ENCODE measurements around the gene NSMCE3. TPM values are rescaled to one million over a fixed set of nuclear protein-coding genes. Genes with fewer than 3 reads are reported as not detected.

Gene NSMCE3
- total and polyA plus RNA-seq, 2 experiments from 2014 or later = 9.7 to 10.0 TPM

DNA sequence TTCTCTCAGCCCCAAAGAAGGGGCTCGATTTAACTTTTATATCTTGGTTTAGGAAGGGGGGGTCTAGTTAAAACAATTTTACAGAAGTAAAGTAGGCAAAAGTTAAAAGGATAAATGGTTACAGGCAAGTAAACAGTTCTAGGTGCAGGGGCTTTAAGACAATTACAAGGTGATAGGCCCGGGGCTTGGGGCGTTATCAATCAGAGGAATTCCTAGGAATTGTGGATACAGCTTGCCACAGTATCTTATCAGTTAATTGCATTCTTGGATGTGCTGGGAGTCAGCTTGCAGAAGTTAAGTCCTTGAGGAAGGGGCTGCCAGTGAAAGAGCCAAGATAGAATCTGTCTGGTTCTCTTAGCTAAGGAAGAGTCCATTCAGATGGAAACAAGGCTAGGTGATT is 52.7 kb downstream of the NSMCE3 start (continued):
- TF ChIP-seq, protein P1, sequence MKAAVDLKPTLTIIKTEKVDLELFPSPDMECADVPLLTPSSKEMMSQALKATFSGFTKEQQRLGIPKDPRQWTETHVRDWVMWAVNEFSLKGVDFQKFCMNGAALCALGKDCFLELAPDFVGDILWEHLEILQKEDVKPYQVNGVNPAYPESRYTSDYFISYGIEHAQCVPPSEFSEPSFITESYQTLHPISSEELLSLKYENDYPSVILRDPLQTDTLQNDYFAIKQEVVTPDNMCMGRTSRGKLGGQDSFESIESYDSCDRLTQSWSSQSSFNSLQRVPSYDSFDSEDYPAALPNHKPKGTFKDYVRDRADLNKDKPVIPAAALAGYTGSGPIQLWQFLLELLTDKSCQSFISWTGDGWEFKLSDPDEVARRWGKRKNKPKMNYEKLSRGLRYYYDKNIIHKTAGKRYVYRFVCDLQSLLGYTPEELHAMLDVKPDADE (IDR thresholded peaks at IDR 0.05) = no peak
- no peak for TF ChIP-seq STAT1 (IDR thresholded peaks at IDR 0.05; ENCODE audit: unreplicated experiment)
- TF ChIP-seq, protein P2, sequence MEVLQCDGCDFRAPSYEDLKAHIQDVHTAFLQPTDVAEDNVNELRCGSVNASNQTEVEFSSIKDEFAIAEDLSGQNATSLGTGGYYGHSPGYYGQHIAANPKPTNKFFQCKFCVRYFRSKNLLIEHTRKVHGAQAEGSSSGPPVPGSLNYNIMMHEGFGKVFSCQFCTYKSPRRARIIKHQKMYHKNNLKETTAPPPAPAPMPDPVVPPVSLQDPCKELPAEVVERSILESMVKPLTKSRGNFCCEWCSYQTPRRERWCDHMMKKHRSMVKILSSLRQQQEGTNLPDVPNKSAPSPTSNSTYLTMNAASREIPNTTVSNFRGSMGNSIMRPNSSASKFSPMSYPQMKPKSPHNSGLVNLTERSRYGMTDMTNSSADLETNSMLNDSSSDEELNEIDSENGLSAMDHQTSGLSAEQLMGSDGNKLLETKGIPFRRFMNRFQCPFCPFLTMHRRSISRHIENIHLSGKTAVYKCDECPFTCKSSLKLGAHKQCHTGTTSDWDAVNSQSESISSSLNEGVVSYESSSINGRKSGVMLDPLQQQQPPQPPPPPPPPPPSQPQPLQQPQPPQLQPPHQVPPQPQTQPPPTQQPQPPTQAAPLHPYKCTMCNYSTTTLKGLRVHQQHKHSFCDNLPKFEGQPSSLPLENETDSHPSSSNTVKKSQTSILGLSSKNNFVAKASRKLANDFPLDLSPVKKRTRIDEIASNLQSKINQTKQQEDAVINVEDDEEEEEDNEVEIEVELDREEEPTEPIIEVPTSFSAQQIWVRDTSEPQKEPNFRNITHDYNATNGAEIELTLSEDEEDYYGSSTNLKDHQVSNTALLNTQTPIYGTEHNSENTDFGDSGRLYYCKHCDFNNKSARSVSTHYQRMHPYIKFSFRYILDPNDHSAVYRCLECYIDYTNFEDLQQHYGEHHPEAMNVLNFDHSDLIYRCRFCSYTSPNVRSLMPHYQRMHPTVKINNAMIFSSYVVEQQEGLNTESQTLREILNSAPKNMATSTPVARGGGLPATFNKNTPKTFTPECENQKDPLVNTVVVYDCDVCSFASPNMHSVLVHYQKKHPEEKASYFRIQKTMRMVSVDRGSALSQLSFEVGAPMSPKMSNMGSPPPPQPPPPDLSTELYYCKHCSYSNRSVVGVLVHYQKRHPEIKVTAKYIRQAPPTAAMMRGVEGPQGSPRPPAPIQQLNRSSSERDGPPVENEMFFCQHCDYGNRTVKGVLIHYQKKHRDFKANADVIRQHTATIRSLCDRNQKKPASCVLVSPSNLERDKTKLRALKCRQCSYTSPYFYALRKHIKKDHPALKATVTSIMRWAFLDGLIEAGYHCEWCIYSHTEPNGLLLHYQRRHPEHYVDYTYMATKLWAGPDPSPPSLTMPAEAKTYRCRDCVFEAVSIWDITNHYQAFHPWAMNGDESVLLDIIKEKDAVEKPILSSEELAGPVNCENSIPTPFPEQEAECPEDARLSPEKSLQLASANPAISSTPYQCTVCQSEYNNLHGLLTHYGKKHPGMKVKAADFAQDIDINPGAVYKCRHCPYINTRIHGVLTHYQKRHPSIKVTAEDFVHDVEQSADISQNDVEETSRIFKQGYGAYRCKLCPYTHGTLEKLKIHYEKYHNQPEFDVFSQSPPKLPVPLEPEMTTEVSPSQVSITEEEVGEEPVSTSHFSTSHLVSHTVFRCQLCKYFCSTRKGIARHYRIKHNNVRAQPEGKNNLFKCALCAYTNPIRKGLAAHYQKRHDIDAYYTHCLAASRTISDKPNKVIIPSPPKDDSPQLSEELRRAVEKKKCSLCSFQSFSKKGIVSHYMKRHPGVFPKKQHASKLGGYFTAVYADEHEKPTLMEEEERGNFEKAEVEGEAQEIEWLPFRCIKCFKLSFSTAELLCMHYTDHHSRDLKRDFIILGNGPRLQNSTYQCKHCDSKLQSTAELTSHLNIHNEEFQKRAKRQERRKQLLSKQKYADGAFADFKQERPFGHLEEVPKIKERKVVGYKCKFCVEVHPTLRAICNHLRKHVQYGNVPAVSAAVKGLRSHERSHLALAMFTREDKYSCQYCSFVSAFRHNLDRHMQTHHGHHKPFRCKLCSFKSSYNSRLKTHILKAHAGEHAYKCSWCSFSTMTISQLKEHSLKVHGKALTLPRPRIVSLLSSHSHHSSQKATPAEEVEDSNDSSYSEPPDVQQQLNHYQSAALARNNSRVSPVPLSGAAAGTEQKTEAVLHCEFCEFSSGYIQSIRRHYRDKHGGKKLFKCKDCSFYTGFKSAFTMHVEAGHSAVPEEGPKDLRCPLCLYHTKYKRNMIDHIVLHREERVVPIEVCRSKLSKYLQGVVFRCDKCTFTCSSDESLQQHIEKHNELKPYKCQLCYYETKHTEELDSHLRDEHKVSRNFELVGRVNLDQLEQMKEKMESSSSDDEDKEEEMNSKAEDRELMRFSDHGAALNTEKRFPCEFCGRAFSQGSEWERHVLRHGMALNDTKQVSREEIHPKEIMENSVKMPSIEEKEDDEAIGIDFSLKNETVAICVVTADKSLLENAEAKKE (CRISPR knock-in tag; IDR thresholded peaks at IDR 0.05) = no peak
- TF ChIP-seq ZNF331 (CRISPR knock-in tag; IDR thresholded peaks at IDR 0.05; ENCODE audit: low read depth) = no peak
- TF ChIP-seq ZNF114 (CRISPR knock-in tag; IDR thresholded peaks at IDR 0.05) = no peak

Small RNA genes within 50 kb of the gene (small RNA-seq; reads per million reads assigned to genes)
- gene RF00201 (ENCODE audit: low replicate concordance) = not detected

Measured in GM23338 (cell line).